DMS114 treated with DMSO at 0.1 percent for 48 hours (cell line): ENCODE measurements around the gene NIFK.

Experiments
- DNase-seq: peaks from one replicate; lab custom pipeline; 2025; ENCODE audit not compliant: unreplicated experiment; lab: John Stamatoyannopoulos, UW

NIFK gene

GRCh38 chr2:121736462-121737336 is at the start of gene NIFK:
Gene NIFK (minus strand): TSS chr2:121736875. CDS start chr2:121736850, 25 bp downstream.
- DNase-seq, result peak; percentile 84

- no peak for DNase-seq
Observed at GRCh38 chr2:121783180-121783579, 46.5 kb upstream of the NIFK start.

- no peak for DNase-seq
Observed at GRCh38 chr2:121778741-121779487, 42.2 kb upstream of the NIFK start.

- DNase-seq, result no peak
Observed at GRCh38 chr2:121777699-121778058, 41.0 kb upstream of the NIFK start.

GRCh38 chr2:121776885-121777698 is 40.4 kb upstream of the NIFK start:
- DNase-seq, result no peak

GRCh38 chr2:121776361-121776760 is 39.7 kb upstream of the NIFK start:
- no peak for DNase-seq

GRCh38 chr2:121774235-121774634 is 37.6 kb upstream of the NIFK start:
- DNase-seq, result no peak

GRCh38 chr2:121771976-121772742 is 35.5 kb upstream of the NIFK start:
- DNase-seq, result no peak

- DNase-seq, result no peak
Observed at GRCh38 chr2:121768143-121768755, 31.6 kb upstream of the NIFK start.

GRCh38 chr2:121766624-121767023 is 29.9 kb upstream of the NIFK start:
- DNase-seq, result no peak

- DNase-seq, result no peak
Observed at GRCh38 chr2:121764681-121765228, 28.1 kb upstream of the NIFK start.

GRCh38 chr2:121755237-121756111 is 18.8 kb upstream of the NIFK start, which contains the start of gene TSN:
Gene TSN (plus strand): TSS chr2:121755651. CDS start chr2:121755780, 129 bp downstream.
- DNase-seq, result peak; percentile 76

- DNase-seq, result no peak
Observed at GRCh38 chr2:121754851-121755236, 18.2 kb upstream of the NIFK start.

- DNase-seq, result no peak
Observed at GRCh38 chr2:121748202-121748601, 11.5 kb upstream of the NIFK start.

GRCh38 chr2:121746071-121746578 is 9.4 kb upstream of the NIFK start:
- no peak for DNase-seq

GRCh38 chr2:121741450-121741849 is 4.8 kb upstream of the NIFK start:
- no peak for DNase-seq

- DNase-seq, result no peak
Observed at GRCh38 chr2:121740973-121741372, 4.3 kb upstream of the NIFK start.

GRCh38 chr2:121736140-121736461 is 574 bp downstream of the NIFK start:
- DNase-seq, result no peak
